IMR-90 (cell line): Measurements from ENCODE around the gene ZNHIT2. TPM values are rescaled to one million over a fixed set of nuclear protein-coding genes. Genes with fewer than 3 reads are reported as not detected.

Experiments used
- ATAC-seq: fragments of 200-7000 bp; cut with Tn5 transposase; 2 replicates; pipeline ENCODE4 v1.9.1; 2020; ENCODE audit warnings: low read depth, mild to moderate bottlenecking, moderate library complexity
- BruUV-seq: library from RNA; stranded (reverse); fragments of 400-500 nt; replicated peaks from 2 replicates; lab custom pipeline; 2021; lab: Mats Ljungman, UMichigan
- CTCF ChIA-PET: fragments of 300-600 bp; formaldehyde crosslinking; extraction: SDS; loops from one replicate; lab custom pipeline; 2021; ENCODE audit warnings: antibody characterized with exemption; lab: Yijun Ruan, JAX
- POLR2A ChIA-PET: fragments of 300-600 bp; sonication (Branson Sonifier 250); formaldehyde crosslinking; loops from one replicate; lab custom pipeline; 2022; ENCODE audit warnings: antibody characterized with exemption; ENCODE audit not compliant: unreplicated experiment; lab: Charles Lee
- DNase-seq: peaks from one replicate; pipeline ENCODE4 v3.0.0; 2013
- H2AFZ ChIP-seq: replicated peaks from 2 replicates; pipeline ENCODE3; 2013; ENCODE audit warnings: low read length, mild to moderate bottlenecking; ENCODE audit not compliant: poor library complexity
- H2AK5ac ChIP-seq: 2 replicates; pipeline ENCODE4 v1.6.1; 2013; ENCODE audit warnings: low read depth, low read length, inconsistent platforms
- H2AK9ac ChIP-seq: replicated peaks from 2 replicates; pipeline ENCODE3; 2013; ENCODE audit warnings: mild to moderate bottlenecking, low read depth, low read length, moderate library complexity; ENCODE audit not compliant: poor library complexity
- H2BK120ac ChIP-seq: 2 replicates; pipeline ENCODE4 v1.6.1; 2013; ENCODE audit warnings: low read depth, low read length, inconsistent platforms
- H2BK15ac ChIP-seq: 3 replicates; pipeline ENCODE4 v1.6.1; 2013; ENCODE audit warnings: low read depth, low read length, inconsistent platforms
- H2BK20ac ChIP-seq: 2 replicates; pipeline ENCODE4 v1.6.1; 2013; ENCODE audit warnings: low read depth, mild to moderate bottlenecking, inconsistent platforms, low read length, moderate library complexity
- H2BK5ac ChIP-seq: 2 replicates; pipeline ENCODE4 v1.6.1; 2013; ENCODE audit warnings: mild to moderate bottlenecking, low read depth, low read length, inconsistent platforms; ENCODE audit not compliant: poor library complexity, severe bottlenecking
- H3K14ac ChIP-seq: replicated peaks from 2 replicates; pipeline ENCODE4 v1.6.1; 2013; ENCODE audit warnings: low read depth, low read length, inconsistent platforms
- H3K18ac ChIP-seq: 2 replicates; pipeline ENCODE4 v1.6.1; 2013; ENCODE audit warnings: low read depth, low read length, control low read depth
- H3K23ac ChIP-seq: 2 replicates; pipeline ENCODE4 v1.6.1; 2013; ENCODE audit warnings: low read depth, low read length, inconsistent platforms
- H3K27ac ChIP-seq: 2 replicates; pipeline ENCODE4 v1.5.1; 2013; ENCODE audit warnings: mild to moderate bottlenecking, control low read depth, low read length; ENCODE audit not compliant: insufficient read depth
- H3K27me3 ChIP-seq: 2 replicates; pipeline ENCODE4 v1.6.1; 2013; ENCODE audit warnings: low read length; ENCODE audit not compliant: control insufficient read depth, insufficient read depth
- H3K36me3 ChIP-seq: 2 replicates; pipeline ENCODE4 v1.6.1; 2013; ENCODE audit warnings: low read length, mixed read lengths; ENCODE audit not compliant: control insufficient read depth, insufficient read depth
- H3K4ac ChIP-seq: 2 replicates; pipeline ENCODE4 v1.6.1; 2013; ENCODE audit warnings: low read depth, low read length, inconsistent platforms
- H3K4me1 ChIP-seq: 2 replicates; pipeline ENCODE4 v1.6.1; 2013; ENCODE audit warnings: low read length, mixed read lengths; ENCODE audit not compliant: control insufficient read depth, insufficient read depth
- H3K4me2 ChIP-seq: 2 replicates; pipeline ENCODE4 v1.6.1; 2013; ENCODE audit warnings: low read depth, mild to moderate bottlenecking, control low read depth, low read length, moderate library complexity
- H3K4me3 ChIP-seq: 2 replicates; pipeline ENCODE4 v1.5.1; 2013; ENCODE audit warnings: low read depth, mild to moderate bottlenecking, control low read depth, low read length, moderate library complexity; ENCODE audit not compliant: insufficient read depth
- H3K56ac ChIP-seq: 2 replicates; pipeline ENCODE4 v1.6.1; 2013; ENCODE audit warnings: low read length, inconsistent platforms; ENCODE audit not compliant: insufficient read depth; ENCODE audit errors: extremely low read depth
- H3K79me1 ChIP-seq, 2 experiments: 2 replicates each; pipeline ENCODE4 v1.6.1; 2013; ENCODE audit warnings: low read length in 2 of 2, inconsistent platforms in 1 of 2, low read depth in 1 of 2
- H3K9ac ChIP-seq: 2 replicates; pipeline ENCODE4 v1.6.1; 2013; ENCODE audit warnings: low read depth, low read length, control low read depth
- H3K9me1 ChIP-seq: 2 replicates; pipeline ENCODE4 v1.6.1; 2013; ENCODE audit warnings: low read length, inconsistent platforms; ENCODE audit not compliant: insufficient read depth
- H3K9me3 ChIP-seq: 2 replicates; pipeline ENCODE4 v1.6.1; 2013; ENCODE audit warnings: low read length; ENCODE audit not compliant: control insufficient read depth, insufficient read depth
- H4K20me1 ChIP-seq: 2 replicates; pipeline ENCODE4 v1.6.1; 2013; ENCODE audit warnings: low read length, inconsistent platforms; ENCODE audit not compliant: insufficient read depth
- H4K5ac ChIP-seq: 2 replicates; pipeline ENCODE4 v1.6.1; 2013; ENCODE audit warnings: mild to moderate bottlenecking, low read depth, low read length, control low read depth
- H4K8ac ChIP-seq, 2 experiments: 2 replicates each; pipeline ENCODE4 v1.6.1; 2013; ENCODE audit warnings: low read depth in 2 of 2, low read length in 2 of 2, control low read depth in 1 of 2, inconsistent platforms in 1 of 2
- H4K91ac ChIP-seq: 2 replicates; pipeline ENCODE4 v1.6.1; 2013; ENCODE audit warnings: low read depth, low read length, inconsistent platforms; ENCODE audit not compliant: insufficient read depth
- BHLHE40 ChIP-seq: fragments of 150-350 bp; IDR thresholded peaks from 2 replicates; pipeline ENCODE4 v1.6.1; 2016; ENCODE audit warnings: mild to moderate bottlenecking, low read depth, low read length
- CEBPB ChIP-seq: IDR thresholded peaks from 2 replicates; pipeline ENCODE4 v1.6.1; 2012; ENCODE audit warnings: low read depth, low read length, improper control_type of control experiment
- CHD1 ChIP-seq: IDR thresholded peaks from 2 replicates; pipeline ENCODE4 v1.6.1; 2012; ENCODE audit warnings: low read depth, low read length, improper control_type of control experiment
- FOS ChIP-seq: fragments of 150-350 bp; IDR thresholded peaks from 2 replicates; pipeline ENCODE4 v1.6.1; 2016; ENCODE audit warnings: low read depth, low read length
- MAFK ChIP-seq: IDR thresholded peaks from 2 replicates; pipeline ENCODE4 v1.6.1; 2012; ENCODE audit warnings: low read depth, low read length, improper control_type of control experiment
- MAZ ChIP-seq: IDR thresholded peaks from 2 replicates; pipeline ENCODE4 v1.6.1; 2012; ENCODE audit warnings: low read depth, mild to moderate bottlenecking, low read length, improper control_type of control experiment, moderate library complexity, borderline replicate concordance
- MXI1 ChIP-seq: IDR thresholded peaks from 2 replicates; pipeline ENCODE4 v1.6.1; 2012; ENCODE audit warnings: low read depth, mild to moderate bottlenecking, low read length, moderate library complexity, borderline replicate concordance
- NFE2L2 ChIP-seq: fragments of 150-350 bp; IDR thresholded peaks from 2 replicates; pipeline ENCODE4 v1.6.1; 2016; ENCODE audit warnings: low read depth, mild to moderate bottlenecking, low read length
- POLR2A ChIP-seq: IDR thresholded peaks from 2 replicates; pipeline ENCODE4 v1.6.1; 2012; ENCODE audit warnings: mild to moderate bottlenecking, low read depth, low read length
- RAD21 ChIP-seq: IDR thresholded peaks from 2 replicates; pipeline ENCODE4 v1.6.1; 2012; ENCODE audit warnings: low read length, improper control_type of control experiment
- RCOR1 ChIP-seq: IDR thresholded peaks from 2 replicates; pipeline ENCODE4 v1.6.1; 2012; ENCODE audit warnings: mild to moderate bottlenecking, low read length, improper control_type of control experiment; ENCODE audit not compliant: insufficient replicate concordance
- RFX5 ChIP-seq: IDR thresholded peaks from 2 replicates; pipeline ENCODE4 v1.8.0; 2012; ENCODE audit warnings: low read depth, mild to moderate bottlenecking, low read length, moderate library complexity
- SMC3 ChIP-seq: fragments of 150-350 bp; IDR thresholded peaks from 2 replicates; pipeline ENCODE4 v1.6.1; 2016; ENCODE audit warnings: low read depth, mild to moderate bottlenecking, antibody characterized with exemption, low read length, moderate library complexity
- WGBS, 2 experiments: methylation state at CpG; one replicate each; pipeline versions ENCODE4 v1.1.5 to v1.1.7; 2013; ENCODE audit warnings: missing lambda C conversion rate in 2 of 2; ENCODE audit not compliant: insufficient read length in 1 of 2; ENCODE audit errors: extremely low coverage in 2 of 2; 5-methylcytosine and 5-hydroxymethylcytosine counted together
- dilution Hi-C: fragments of 300-500 bp; cut with HindIII; formaldehyde crosslinking; loops from one replicate; pipeline ENCODE4 v1.14.3; 2018; ENCODE audit warnings: low sequenced_read_pairs; ENCODE audit not compliant: unreplicated experiment
- in situ Hi-C: fragments of 300-500 bp; cut with MboI; formaldehyde crosslinking; loops from 3 replicates; pipeline ENCODE4 v1.14.3; 2019; ENCODE audit warnings: low sequenced_read_pairs, inconsistent platforms, mixed read lengths
- intact Hi-C: fragments of 100-400 bp; cut with micrococcal nuclease; formaldehyde crosslinking; loops from 2 replicates; pipeline ENCODE4 v1.10.0; 2022
- polyA plus RNA-seq, 3 experiments: library from polyadenylated mRNA; depleted of rRNA; stranded (reverse); fragments of >200 nt; gene quantifications; 2 replicates each; pipeline ENCODE4 v1.2.3, GENCODE V29; 2012; ENCODE audit warnings: low replicate concordance in 1 of 3
- total RNA-seq: library from RNA; depleted of rRNA; stranded (reverse); fragments of >200 nt; gene quantifications from 2 replicates; pipeline ENCODE4 v1.2.3, GENCODE V29; 2012
- TF ChIP-seq, protein P1 (sequence below): fragments of 150-350 bp; IDR thresholded peaks from 2 replicates; pipeline ENCODE4 v1.6.1; 2017; ENCODE audit warnings: mild to moderate bottlenecking, antibody characterized with exemption, low read length, low read depth
- TF ChIP-seq, protein P2 (sequence below): fragments of 150-350 bp; IDR thresholded peaks from 2 replicates; pipeline ENCODE4 v1.6.1; 2016; ENCODE audit warnings: low read depth, mild to moderate bottlenecking, low read length, moderate library complexity, borderline replicate concordance
- TF ChIP-seq, protein P3 (sequence below): conservative IDR thresholded peaks from 2 replicates; pipeline ENCODE4 v1.5.1; 2012; ENCODE audit warnings: mild to moderate bottlenecking, low read depth, low read length, improper control_type of control experiment

Gene ZNHIT2
- total and polyA plus RNA-seq, 2 of the 4 experiments (the other 2 are of a cell fraction), result 3.9 to 5.9 TPM

- Histone ChIP-seq H3K56ac (no peak overlapping the region), H3K18ac (no peak overlapping the region), H3K14ac (no peak overlapping the region), H4K91ac (no peak overlapping the region), H4K8ac (no peak overlapping the region), H3K23ac (no peak overlapping the region), H2BK15ac (no peak overlapping the region), H2AK5ac (no peak overlapping the region), H4K5ac (no peak overlapping the region), H3K4me3 (no peak overlapping the region), H2BK20ac (no peak overlapping the region), H4K20me1 (no peaks in the 10 kb centered on the region), H3K79me1 (no peaks in the 10 kb centered on the region), H3K27me3 (0 out of 2 replicates have a peak, but pooled peaks cover 2% of the 10 kb centered on the region), H2AK9ac (no peak overlapping the region), H3K9me3 (no peaks in the 10 kb centered on the region), H2AFZ (no peak overlapping the region), H3K4ac (no peak overlapping the region), H3K4me1 (no peaks in the 10 kb centered on the region), H3K27ac (no peak overlapping the region), H2BK120ac (no peak overlapping the region), H2BK5ac (no peak overlapping the region), H3K9ac (no peak overlapping the region), H3K9me1 (no peaks in the 10 kb centered on the region), H3K4me2 (no peak overlapping the region), H3K36me3 (no peaks in the 10 kb centered on the region)
- dilution Hi-C loops, result no loop called here
- POLR2A ChIA-PET, result no interaction called here
- intact Hi-C loops, result no loop called here
- WGBS, 2 experiments, result 83% methylated on average over 2 of the region's 3 CpGs; no CpG with 5 or more reads in 1 of the 2 experiments
- in situ Hi-C loops, result no loop called here
- DNase-seq (no peak), ATAC-seq (no peak)
- CTCF ChIA-PET, result no interaction called here
- no TSS peak for BruUV-seq
- TF ChIP-seq, protein P1, sequence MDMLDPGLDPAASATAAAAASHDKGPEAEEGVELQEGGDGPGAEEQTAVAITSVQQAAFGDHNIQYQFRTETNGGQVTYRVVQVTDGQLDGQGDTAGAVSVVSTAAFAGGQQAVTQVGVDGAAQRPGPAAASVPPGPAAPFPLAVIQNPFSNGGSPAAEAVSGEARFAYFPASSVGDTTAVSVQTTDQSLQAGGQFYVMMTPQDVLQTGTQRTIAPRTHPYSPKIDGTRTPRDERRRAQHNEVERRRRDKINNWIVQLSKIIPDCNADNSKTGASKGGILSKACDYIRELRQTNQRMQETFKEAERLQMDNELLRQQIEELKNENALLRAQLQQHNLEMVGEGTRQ, result no peak
- TF ChIP-seq BHLHE40, result no peak
- TF ChIP-seq POLR2A, result no peak
- no peak for TF ChIP-seq MAFK
- no peak for TF ChIP-seq MXI1
- TF ChIP-seq SMC3, result no peak
- TF ChIP-seq RFX5, result no peak
- no peak for TF ChIP-seq RAD21
- no peak for TF ChIP-seq NFE2L2
- TF ChIP-seq CHD1, result no peak
- no peak for TF ChIP-seq CEBPB
- no peak for TF ChIP-seq RCOR1
- TF ChIP-seq FOS, result no peak
- TF ChIP-seq, protein P2, sequence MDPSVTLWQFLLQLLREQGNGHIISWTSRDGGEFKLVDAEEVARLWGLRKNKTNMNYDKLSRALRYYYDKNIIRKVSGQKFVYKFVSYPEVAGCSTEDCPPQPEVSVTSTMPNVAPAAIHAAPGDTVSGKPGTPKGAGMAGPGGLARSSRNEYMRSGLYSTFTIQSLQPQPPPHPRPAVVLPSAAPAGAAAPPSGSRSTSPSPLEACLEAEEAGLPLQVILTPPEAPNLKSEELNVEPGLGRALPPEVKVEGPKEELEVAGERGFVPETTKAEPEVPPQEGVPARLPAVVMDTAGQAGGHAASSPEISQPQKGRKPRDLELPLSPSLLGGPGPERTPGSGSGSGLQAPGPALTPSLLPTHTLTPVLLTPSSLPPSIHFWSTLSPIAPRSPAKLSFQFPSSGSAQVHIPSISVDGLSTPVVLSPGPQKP, result no peak
- no peak for TF ChIP-seq MAZ
- TF ChIP-seq, protein P3, sequence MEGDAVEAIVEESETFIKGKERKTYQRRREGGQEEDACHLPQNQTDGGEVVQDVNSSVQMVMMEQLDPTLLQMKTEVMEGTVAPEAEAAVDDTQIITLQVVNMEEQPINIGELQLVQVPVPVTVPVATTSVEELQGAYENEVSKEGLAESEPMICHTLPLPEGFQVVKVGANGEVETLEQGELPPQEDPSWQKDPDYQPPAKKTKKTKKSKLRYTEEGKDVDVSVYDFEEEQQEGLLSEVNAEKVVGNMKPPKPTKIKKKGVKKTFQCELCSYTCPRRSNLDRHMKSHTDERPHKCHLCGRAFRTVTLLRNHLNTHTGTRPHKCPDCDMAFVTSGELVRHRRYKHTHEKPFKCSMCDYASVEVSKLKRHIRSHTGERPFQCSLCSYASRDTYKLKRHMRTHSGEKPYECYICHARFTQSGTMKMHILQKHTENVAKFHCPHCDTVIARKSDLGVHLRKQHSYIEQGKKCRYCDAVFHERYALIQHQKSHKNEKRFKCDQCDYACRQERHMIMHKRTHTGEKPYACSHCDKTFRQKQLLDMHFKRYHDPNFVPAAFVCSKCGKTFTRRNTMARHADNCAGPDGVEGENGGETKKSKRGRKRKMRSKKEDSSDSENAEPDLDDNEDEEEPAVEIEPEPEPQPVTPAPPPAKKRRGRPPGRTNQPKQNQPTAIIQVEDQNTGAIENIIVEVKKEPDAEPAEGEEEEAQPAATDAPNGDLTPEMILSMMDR, result no peak
Measured at GRCh38 chr11:65156926-65157325, 39.4 kb upstream of the ZNHIT2 start.
